T-helper 2 cell treated with Interferon-gamma antibody and Interleukin-4, amounts not matched to agents 5 μg/mL and 100 μg/mL, for 36 hours (primary cell): ENCODE measurements around the gene MORN4.

Experiments
- DNase-seq: peaks from one replicate; pipeline ENCODE4 v3.0.0; 2021; ENCODE audit warnings: low spot score
- H3K27ac Mint-ChIP-seq: one replicate; pipeline ENCODE4 v1.8.0; 2021; ENCODE audit warnings: mild to moderate bottlenecking, mixed read lengths
- H3K27me3 Mint-ChIP-seq: one replicate; pipeline ENCODE4 v1.8.0; 2021; ENCODE audit warnings: low read depth, mixed read lengths
- H3K36me3 Mint-ChIP-seq: one replicate; pipeline ENCODE4 v1.8.0; 2021; ENCODE audit warnings: low read depth, mixed read lengths
- H3K4me1 Mint-ChIP-seq: one replicate; pipeline ENCODE4 v1.8.0; 2021; ENCODE audit warnings: low read depth, mixed read lengths
- H3K4me3 Mint-ChIP-seq: one replicate; pipeline ENCODE4 v1.8.0; 2022; ENCODE audit warnings: mild to moderate bottlenecking, moderate library complexity, mixed read lengths
- H3K9me3 Mint-ChIP-seq: one replicate; pipeline ENCODE4 v1.8.0; 2021; ENCODE audit warnings: mixed read lengths

The MORN4 gene

DNA sequence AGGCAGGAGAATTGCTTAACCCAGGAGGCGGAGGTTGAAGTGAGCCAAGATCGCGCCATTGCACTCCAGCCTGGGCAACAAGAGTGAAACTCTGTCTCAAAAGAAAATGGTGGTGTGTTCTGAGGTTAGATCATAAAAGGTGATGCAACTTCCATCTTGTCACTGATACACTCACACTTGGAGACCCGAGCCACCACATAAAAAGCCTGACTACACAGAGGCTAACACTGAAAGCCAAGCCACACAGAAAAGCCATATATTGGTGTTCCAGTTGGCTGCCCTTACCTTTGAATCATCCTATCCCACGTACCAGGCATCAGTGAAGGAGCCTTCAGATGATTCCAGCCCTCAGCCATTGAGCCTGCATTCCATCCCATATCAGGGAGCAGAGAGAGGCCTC is 4.0 kb downstream of the MORN4 start:
- no peak for DNase-seq
- Mint-ChIP-seq H3K4me1 (peaks cover 8% of the 10 kb centered on the region), H3K27me3 (no peaks in the 10 kb centered on the region), H3K27ac (no peak overlapping the region), H3K4me3 (no peak overlapping the region), H3K36me3 (no peaks in the 10 kb centered on the region), H3K9me3 (no peaks in the 10 kb centered on the region)

DNA sequence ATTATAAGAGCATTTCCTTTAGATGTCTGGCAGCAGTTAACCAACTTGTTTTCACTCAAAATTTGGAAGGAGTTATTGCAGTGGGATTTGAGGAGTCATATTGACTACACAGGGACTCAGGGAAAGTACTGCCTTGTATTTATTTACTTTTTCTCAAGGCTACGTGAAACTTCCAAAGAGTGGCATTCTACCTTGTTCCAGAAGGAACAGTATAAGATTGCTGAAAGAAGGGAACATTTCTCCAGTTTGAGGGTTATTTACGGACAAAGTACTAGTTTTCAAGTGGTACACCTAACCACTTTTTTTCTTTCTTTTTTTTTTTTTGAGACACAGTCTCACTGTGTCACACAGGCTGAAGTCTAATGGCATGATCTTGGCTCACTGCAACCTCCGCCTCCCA is 5.1 kb downstream of the MORN4 start:
- no peaks in the 10 kb centered on the region for H3K36me3 Mint-ChIP-seq
- no peaks in the 10 kb centered on the region for H3K9me3 Mint-ChIP-seq
- H3K4me1 Mint-ChIP-seq, result peaks cover 4% of the 10 kb centered on the region
- H3K27ac Mint-ChIP-seq, result no peak overlapping the region
- DNase-seq, result no peak
- no peaks in the 10 kb centered on the region for H3K27me3 Mint-ChIP-seq
- H3K4me3 Mint-ChIP-seq, result no peak overlapping the region

DNA sequence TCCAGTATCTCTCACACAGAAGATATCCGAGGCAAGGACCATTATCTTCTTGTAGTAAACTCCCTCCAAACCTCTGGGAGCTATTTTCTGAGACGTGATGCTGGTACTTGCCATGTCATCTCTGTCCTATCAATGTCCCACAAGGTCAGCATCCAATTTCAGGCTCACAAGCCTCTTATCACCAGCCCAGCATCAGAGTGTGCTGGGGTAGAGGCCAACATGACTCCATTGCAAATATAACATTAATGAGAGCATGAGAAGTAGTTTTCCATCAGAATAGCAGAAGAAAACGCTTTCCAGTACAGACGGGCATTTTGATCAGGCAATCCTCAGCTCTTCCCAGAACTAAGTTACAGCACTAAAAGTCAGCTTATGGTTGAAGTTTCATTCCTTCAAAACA is 5.6 kb downstream of the MORN4 start:
- Mint-ChIP-seq H3K27ac (no peak overlapping the region), H3K4me3 (no peak overlapping the region), H3K9me3 (no peaks in the 10 kb centered on the region), H3K4me1 (peaks cover 2% of the 10 kb centered on the region), H3K27me3 (no peaks in the 10 kb centered on the region), H3K36me3 (no peaks in the 10 kb centered on the region)
- DNase-seq, result no peak

DNA sequence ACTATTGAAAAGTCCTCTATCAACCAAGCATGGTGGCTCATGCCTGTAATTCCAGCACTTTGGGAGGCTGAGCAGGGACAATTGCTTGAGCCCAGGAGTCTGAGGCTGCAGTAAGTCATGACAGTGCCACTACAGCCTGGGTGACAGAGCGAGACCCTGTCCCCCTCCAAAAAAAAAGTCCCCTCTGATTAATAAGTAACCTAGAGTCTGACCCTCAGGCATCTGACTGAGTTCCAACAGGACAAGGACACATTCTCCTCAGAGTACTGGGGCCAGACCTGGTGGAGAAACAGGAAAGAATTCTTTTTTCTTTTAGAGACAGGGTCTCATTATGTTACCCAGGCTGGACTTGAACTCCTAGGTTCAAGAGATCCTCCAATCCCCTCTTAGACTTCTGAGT is 10.0 kb downstream of the MORN4 start:
- Mint-ChIP-seq H3K4me3 (no peak overlapping the region), H3K4me1 (no peaks in the 10 kb centered on the region)

DNA sequence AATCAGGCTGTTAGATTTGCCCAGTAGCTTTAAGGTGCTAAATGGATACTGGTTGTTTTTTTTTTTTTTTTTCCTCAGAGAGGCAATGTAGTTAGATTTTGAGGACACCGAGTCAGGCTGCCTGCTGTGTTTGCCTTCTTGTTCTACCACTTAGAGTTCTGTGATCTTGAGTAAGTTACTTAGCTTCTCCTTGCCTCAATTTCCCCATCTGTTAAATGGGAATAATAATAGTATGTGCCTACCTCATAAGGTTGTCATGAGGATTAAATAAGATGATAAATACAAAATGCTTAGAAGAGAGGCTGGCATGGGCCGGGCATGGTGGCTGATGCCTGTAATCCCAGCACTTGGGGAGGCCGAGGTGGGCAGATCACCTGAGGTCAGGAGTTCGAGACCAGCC is 14.6 kb downstream of the MORN4 start:
- no peak overlapping the region for H3K4me3 Mint-ChIP-seq
- H3K27me3 Mint-ChIP-seq, result no peaks in the 10 kb centered on the region
- H3K27ac Mint-ChIP-seq, result no peak overlapping the region
- H3K4me1 Mint-ChIP-seq, result no peaks in the 10 kb centered on the region
- no peak for DNase-seq
- no peaks in the 10 kb centered on the region for H3K9me3 Mint-ChIP-seq
- no peaks in the 10 kb centered on the region for H3K36me3 Mint-ChIP-seq

More for the DNA sequence above, 10.0 kb downstream of the MORN4 start:
- no peaks in the 10 kb centered on the region for H3K27me3 Mint-ChIP-seq
- H3K9me3 Mint-ChIP-seq, result no peaks in the 10 kb centered on the region
- H3K36me3 Mint-ChIP-seq, result no peaks in the 10 kb centered on the region
- no peak overlapping the region for H3K27ac Mint-ChIP-seq
- no peak for DNase-seq

DNA sequence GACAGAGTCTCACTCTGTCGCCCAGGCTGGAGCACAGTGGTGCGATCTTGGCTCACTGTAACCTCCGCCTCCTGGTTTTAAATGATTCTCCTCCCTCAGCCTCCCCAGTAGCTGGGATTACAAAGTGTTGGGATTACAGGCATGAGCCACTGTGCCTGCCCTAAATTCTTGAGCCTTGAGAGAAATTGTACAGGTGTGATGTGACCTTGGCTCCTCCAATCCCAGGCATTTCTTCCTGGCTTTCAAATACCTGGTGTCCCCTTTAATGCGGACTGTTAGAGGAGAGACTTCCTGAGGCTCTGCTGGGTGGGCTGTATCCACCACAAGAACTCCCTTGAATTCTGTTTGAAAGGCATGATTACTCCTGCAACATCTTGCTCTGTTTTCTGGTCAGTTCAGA is 15.0 kb downstream of the MORN4 start:
- Mint-ChIP-seq H3K27ac (no peak overlapping the region), H3K36me3 (no peaks in the 10 kb centered on the region), H3K27me3 (no peaks in the 10 kb centered on the region), H3K9me3 (no peaks in the 10 kb centered on the region), H3K4me3 (no peak overlapping the region), H3K4me1 (no peaks in the 10 kb centered on the region)
- DNase-seq, result no peak

DNA sequence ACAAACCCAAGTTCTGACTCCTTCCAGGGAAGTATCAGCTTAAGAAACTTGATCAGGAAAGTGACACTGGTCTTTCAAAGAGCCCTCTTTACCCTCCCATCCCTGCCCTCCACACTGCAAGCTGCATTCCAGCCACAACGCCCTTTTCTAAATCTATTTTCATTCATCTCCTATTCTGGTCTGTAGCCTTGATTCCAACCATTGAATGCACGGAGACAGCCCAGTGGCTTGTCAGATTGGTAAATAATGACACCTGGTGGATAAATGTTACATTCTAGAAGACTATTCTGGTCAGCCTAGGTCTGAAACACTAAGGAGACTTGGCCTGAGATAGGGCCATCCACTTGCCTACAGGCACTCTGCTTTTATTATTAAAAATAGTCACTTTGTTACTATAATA is 20.9 kb downstream of the MORN4 start:
- Mint-ChIP-seq H3K4me1 (no peaks in the 10 kb centered on the region), H3K27ac (no peak overlapping the region), H3K9me3 (no peaks in the 10 kb centered on the region), H3K36me3 (no peaks in the 10 kb centered on the region), H3K4me3 (no peak overlapping the region), H3K27me3 (no peaks in the 10 kb centered on the region)
- no peak for DNase-seq

DNA sequence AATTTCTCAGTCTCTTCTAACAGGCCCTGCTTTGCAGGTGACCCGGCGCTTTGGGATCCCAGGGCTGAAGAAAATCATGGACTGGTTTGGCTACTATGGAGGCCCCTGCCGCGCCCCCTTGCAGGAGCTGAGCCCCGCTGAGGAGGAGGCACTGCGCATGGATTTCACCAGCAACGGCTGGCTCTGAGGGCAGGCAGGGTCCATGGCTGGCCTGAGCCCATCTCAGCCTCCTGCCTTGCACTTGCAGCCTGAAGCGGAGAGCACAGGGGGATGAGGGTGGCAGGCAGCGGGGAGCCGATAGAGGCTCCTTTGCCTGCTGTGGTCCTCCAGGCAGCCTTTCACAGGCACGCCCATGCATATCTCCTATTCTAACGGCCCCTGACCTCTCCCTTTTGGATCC is 21.8 kb downstream of the MORN4 start:
- Mint-ChIP-seq H3K27ac (no peak overlapping the region), H3K4me3 (no peak overlapping the region), H3K36me3 (no peaks in the 10 kb centered on the region), H3K27me3 (peaks cover under 1% of the 10 kb centered on the region), H3K9me3 (no peaks in the 10 kb centered on the region), H3K4me1 (no peaks in the 10 kb centered on the region)
- no peak for DNase-seq

DNA sequence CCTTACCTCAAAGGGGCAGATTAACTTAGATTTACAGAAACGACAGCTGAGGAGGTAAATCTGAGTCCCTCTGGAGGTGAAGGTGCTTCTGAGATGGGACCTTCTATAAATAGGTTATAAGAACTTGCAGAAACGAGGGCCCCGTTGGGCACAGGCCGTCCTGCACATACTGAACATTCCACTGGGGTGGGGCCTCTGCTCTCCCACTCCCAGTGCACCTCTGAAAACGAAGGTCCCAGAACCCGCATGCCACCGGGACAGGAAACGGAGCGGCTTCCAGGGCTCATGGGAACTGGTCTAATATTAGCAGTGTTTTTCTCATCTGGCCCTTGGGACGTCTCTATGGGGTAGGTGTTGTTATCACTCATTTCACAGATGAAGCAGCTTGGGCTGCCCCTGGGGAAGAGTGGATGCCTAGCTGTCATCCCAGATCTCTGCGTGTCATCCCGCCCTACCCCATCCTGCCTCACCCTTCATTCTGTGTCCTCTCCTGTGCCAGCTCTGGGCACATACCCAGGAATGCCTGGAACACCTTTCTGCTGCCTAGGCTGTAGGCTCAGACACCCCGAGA is 24.2 kb downstream of the MORN4 start:
- no peaks in the 10 kb centered on the region for H3K9me3 Mint-ChIP-seq
- H3K27ac Mint-ChIP-seq, result no peak overlapping the region
- no peak for DNase-seq
- no peak overlapping the region for H3K4me3 Mint-ChIP-seq
- no peaks in the 10 kb centered on the region for H3K36me3 Mint-ChIP-seq
- H3K4me1 Mint-ChIP-seq, result no peaks in the 10 kb centered on the region
- peaks cover 2% of the 10 kb centered on the region for H3K27me3 Mint-ChIP-seq

DNA sequence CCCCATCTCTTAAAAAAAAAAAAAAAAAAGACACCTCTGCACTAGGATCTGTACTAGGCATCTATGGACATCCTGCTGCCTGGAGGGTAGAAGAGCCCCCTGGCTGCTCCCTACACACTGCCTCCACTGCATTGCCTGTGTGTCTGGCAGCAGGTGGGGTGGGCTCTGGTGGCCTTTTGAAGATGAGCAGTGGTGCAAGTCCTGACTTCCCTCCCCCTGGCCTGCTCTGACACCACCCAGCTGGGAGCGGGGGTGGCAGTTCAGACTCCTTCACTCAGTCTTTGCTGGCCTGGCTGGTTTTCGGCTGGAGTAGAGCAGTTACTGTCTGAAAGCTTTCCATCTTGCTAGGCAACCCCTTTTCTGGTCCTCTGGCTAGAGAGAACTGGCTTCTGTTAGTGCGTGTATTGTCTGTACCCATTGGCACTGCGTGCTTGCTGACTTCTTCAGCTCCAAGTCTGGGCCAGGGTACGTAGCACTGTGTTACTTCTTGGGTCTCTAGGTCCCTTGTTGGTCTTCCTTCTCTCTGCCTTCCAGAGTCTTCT is 26.1 kb downstream of the MORN4 start:
- Mint-ChIP-seq H3K4me1 (no peaks in the 10 kb centered on the region), H3K9me3 (no peaks in the 10 kb centered on the region), H3K27me3 (peaks cover 2% of the 10 kb centered on the region), H3K27ac (no peak overlapping the region), H3K4me3 (no peak overlapping the region), H3K36me3 (no peaks in the 10 kb centered on the region)
- DNase-seq, result no peak

DNA sequence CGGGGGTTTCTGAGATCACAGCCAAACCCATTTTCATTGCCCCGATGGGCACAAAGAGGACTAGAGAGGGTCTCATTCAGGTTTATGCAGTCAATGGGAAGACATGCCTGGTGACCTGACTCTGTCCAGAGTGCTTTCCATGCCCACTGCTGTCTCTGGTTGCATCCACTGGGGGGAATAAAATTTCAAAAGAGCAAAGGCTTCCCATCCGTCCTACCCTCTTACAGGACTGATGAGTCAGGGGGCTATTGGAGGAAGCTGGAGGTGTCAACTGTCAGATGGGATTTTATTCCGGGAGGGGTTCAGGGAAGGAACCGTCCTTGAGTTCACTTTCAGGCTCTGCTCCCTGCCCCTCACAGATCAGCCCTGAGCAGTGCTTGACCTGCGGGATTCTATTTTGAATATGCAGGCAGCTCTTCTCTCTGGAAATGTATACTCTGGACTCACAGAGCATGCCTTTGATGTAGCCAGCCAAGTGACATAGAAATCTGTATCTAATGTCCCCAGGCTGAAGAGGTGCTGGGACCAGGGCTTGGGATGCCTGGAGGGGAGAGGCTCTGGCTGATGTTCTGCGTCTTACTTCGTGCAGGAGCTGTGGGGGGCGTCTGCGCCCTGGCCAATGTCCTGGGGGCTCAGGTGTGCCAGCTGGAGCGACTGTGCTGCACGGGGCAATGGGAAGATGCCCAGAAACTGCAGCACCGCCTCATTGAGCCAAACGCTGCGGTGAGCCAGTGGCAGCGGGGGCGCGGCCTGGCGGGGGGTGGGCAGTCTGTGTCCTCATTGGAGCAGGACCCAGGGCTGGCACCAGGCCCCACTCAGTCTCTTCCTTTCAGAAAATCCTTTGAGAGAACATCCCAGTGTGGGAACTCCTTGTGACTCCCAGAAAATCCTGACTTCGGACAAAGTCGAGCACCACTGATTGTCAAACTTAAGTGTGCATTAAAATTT is 31.8 kb downstream of the MORN4 start:
- Mint-ChIP-seq H3K4me3 (no peak overlapping the region), H3K27ac (no peak overlapping the region), H3K4me1 (no peaks in the 10 kb centered on the region), H3K9me3 (no peaks in the 10 kb centered on the region), H3K27me3 (peaks cover 2% of the 10 kb centered on the region), H3K36me3 (no peaks in the 10 kb centered on the region)
- DNase-seq, result no peak

DNA sequence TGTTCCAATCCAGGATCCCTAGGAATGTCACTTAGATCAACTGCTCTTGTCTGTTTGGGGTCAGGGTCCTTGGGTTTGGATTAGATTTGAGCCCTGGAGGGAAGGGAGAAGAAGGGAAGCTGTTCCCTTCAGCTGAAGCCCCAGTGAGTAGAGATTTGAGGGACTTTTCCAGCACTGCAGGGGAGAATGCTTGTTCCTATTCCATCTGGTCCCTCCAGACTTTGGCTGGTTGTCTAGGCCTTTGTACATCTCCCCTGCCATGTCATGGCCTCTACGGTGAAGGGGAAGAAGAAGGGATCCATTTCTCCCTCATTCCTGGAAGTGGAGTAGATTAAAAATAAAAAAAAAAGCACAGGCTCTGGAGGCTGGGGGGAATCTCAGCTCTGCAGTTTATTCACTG is 32.7 kb downstream of the MORN4 start:
- H3K9me3 Mint-ChIP-seq, result no peaks in the 10 kb centered on the region
- no peak overlapping the region for H3K27ac Mint-ChIP-seq
- no peak for DNase-seq
- H3K27me3 Mint-ChIP-seq, result no peaks in the 10 kb centered on the region
- H3K4me1 Mint-ChIP-seq, result no peaks in the 10 kb centered on the region
- H3K4me3 Mint-ChIP-seq, result no peak overlapping the region
- no peaks in the 10 kb centered on the region for H3K36me3 Mint-ChIP-seq

DNA sequence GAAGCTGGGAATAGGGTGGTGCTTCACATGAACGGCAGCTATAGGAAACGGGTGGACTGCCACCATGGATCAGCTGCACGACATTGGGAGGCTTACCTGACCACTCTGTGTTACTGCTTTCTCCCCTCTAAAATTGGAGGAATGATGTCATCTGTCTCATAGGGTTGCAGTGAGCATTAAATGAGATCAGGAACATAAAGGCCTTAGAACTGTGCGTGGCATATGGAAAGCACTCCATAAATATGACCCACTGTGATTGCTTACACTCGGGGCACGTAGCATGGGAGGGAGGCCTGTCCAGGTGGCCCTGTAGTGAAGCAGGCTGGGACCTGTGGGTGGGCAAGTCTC is 34.1 kb downstream of the MORN4 start:
- Mint-ChIP-seq H3K27me3 (no peaks in the 10 kb centered on the region), H3K9me3 (no peaks in the 10 kb centered on the region), H3K27ac (no peak overlapping the region), H3K4me3 (no peak overlapping the region), H3K4me1 (no peaks in the 10 kb centered on the region), H3K36me3 (no peaks in the 10 kb centered on the region)
- DNase-seq, result no peak

DNA sequence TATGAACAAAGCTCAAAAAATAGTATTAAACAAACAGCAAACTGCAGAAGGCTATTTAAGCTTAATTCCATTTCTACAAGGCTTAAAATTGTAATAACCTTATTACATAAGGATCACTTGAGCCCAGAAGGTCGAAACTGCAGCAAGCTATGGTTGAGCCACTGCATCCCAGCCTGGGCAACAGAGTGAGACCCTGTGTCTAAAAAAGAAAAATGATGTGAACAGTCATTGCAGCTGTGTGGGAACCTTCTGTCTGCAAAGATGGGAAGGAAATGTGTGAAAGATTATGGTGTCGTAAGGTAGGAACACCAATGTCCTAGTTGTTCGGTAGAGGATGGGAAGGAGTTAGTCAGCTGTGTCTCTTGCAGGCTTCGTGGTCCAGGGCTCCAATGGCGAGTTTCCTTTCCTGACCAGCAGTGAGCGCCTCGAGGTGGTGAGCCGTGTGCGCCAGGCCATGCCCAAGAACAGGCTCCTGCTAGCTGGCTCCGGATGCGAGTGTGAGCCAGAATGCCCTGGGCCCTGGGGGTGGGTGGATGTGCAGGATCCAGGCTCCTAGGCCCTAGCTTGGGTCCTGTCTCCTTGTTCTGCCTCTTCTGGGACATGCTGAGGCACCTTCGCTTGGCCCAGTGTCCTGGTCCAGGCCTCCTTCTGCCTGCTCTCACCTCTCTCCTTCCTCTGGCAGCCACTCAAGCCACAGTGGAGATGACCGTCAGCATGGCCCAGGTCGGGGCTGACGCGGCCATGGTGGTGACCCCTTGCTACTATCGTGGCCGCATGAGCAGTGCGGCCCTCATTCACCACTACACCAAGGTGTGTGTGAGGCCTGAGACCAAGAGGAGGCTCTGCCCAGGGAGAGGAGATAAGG is 34.7 kb downstream of the MORN4 start:
- Mint-ChIP-seq H3K27ac (no peak overlapping the region), H3K4me1 (no peaks in the 10 kb centered on the region), H3K4me3 (no peak overlapping the region), H3K9me3 (no peaks in the 10 kb centered on the region), H3K27me3 (no peaks in the 10 kb centered on the region), H3K36me3 (no peaks in the 10 kb centered on the region)
- DNase-seq, result no peak
